Fibroblast of the aortic adventitia (primary cell): ENCODE data around the gene HSD17B8. TPM values are rescaled to one million over a fixed set of nuclear protein-coding genes. Genes with fewer than 3 reads are reported as not detected.

ENCODE experiments used
- DNase-seq: peaks from one replicate; pipeline ENCODE4 v3.0.0-alpha.2; 2010; ENCODE audit warnings: low read depth
- H3K4me3 ChIP-seq: 2 replicates; pipeline ENCODE4 v1.5.1; 2011; ENCODE audit warnings: low read depth, mild to moderate bottlenecking, control low read depth, low read length, moderate library complexity
- total RNA-seq: library from RNA; depleted of rRNA; stranded (reverse); fragments of >200 nt; gene quantifications from 2 replicates; pipeline ENCODE4 v1.2.3, GENCODE V29; 2012; ENCODE audit warnings: low replicate concordance
- TF ChIP-seq, protein P1 (sequence below): IDR thresholded peaks from 2 replicates; pipeline ENCODE4 v1.5.1; 2011; ENCODE audit warnings: mild to moderate bottlenecking, low read length, control low read depth, inconsistent platforms; ENCODE audit not compliant: insufficient read depth

HSD17B8 gene
- 2.6 and 4.2 TPM in 2 replicates for total RNA-seq

DNA sequence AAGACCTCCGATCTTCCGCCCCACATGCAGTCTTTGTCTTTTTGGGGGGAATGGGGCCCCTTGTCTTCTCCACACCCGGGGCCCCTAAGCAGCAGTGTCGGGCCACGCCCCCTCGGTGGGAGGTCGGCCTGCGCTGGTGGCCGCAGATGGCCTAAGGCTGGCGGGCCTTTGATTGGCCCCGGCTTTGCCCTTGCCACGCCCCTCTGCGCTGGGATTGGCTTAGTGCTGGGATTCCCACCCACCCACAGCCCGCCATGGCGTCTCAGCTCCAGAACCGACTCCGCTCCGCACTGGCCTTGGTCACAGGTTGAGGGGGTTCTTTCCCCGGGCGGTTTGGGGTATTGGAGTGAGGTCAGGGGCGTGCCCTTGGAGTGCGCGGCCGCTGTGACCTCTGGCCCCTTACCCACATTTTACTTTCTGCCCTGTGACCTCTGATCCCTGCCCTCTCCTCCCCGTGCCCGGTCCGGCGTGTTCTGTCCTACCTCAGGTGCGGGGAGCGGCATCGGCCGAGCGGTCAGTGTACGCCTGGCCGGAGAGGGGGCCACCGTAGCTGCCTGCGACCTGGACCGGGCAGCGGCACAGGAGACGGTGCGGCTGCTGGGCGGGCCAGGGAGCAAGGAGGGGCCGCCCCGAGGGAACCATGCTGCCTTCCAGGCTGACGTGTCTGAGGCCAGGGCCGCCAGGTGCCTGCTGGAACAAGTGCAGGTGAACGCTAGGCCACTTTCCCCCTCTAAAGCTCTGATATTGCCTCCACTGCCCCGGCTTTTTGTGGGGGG, at the start of gene HSD17B8:
Gene HSD17B8, plus strand, starts transcription at position 241 of the 776 bp plus-strand sequence. Its CDS starts 14 bp downstream, at position 255.
- TF ChIP-seq, protein P1, sequence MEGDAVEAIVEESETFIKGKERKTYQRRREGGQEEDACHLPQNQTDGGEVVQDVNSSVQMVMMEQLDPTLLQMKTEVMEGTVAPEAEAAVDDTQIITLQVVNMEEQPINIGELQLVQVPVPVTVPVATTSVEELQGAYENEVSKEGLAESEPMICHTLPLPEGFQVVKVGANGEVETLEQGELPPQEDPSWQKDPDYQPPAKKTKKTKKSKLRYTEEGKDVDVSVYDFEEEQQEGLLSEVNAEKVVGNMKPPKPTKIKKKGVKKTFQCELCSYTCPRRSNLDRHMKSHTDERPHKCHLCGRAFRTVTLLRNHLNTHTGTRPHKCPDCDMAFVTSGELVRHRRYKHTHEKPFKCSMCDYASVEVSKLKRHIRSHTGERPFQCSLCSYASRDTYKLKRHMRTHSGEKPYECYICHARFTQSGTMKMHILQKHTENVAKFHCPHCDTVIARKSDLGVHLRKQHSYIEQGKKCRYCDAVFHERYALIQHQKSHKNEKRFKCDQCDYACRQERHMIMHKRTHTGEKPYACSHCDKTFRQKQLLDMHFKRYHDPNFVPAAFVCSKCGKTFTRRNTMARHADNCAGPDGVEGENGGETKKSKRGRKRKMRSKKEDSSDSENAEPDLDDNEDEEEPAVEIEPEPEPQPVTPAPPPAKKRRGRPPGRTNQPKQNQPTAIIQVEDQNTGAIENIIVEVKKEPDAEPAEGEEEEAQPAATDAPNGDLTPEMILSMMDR: no peak
- DNase-seq: peak; percentile 82
- H3K4me3 ChIP-seq: peak within 1 kb of the TSS; percentile 73

- TF ChIP-seq, protein P1: no peak
- DNase-seq: no peak
- no peak overlapping the region for H3K4me3 ChIP-seq
Observed at GRCh38 chr6:33156561-33156960, 47.9 kb upstream of the HSD17B8 start.

DNA sequence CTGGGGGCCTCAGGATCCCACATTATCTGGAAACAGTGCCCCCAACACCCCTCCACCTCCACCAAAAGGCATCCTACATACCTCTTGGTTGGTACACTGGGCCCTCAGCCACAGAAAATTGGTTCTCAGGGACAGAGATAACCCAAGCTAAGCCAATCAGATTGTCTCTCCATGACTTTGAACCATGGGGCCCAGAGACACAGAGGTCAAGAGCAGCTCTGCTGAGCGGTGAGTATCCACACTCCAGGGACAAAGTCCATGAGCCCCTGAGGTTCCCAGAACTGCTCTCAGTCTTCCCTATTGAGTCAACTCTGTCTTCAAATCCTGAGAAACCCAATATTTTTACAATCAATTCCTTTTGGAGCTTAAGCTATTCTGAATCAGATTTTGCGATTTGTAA, 47.5 kb upstream of the HSD17B8 start:
- no peak for DNase-seq
- H3K4me3 ChIP-seq: no peak overlapping the region
- TF ChIP-seq, protein P1: no peak

DNA sequence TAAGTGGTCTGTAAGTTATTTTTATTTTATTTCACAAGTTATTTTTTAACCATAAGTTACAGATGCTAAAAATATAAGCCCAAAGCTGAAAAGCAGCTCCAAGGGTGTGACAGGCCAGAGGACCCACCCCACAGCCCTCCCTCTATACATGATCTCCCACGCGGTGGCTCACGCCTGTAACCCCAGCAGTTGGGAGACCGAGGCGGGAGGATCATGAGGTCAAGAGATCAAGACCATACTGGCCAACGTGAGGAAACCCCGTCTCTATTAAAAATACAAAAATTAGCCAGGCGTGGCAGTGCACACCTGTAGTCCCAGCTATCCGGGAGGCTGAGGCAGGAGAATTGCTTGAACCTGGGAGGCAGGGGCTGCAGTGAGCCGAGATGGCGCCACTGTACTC, 44.4 kb upstream of the HSD17B8 start:
- no peak overlapping the region for H3K4me3 ChIP-seq
- TF ChIP-seq, protein P1: no peak
- no peak for DNase-seq

GRCh38 chr6:33160728-33161344, 43.6 kb upstream of the HSD17B8 start:
- no peak overlapping the region for H3K4me3 ChIP-seq
- TF ChIP-seq, protein P1: no peak
- DNase-seq: peak; percentile 97

GRCh38 chr6:33161354-33162331, 42.8 kb upstream of the HSD17B8 start:
- TF ChIP-seq, protein P1: peak; percentile 96
- DNase-seq: peak; percentile 54
- H3K4me3 ChIP-seq: peak overlapping the region; percentile 59
